Hematopoietic multipotent progenitor cell treated with erythropoietin and hydrocortisone succinate and interleukin-3 and kit ligand, for 8 days (in vitro differentiated cells): ENCODE results near the gene PARD3B.

Experiments
- DNase-seq: peaks from one replicate; pipeline ENCODE4 v3.0.0-alpha.2; 2015

The PARD3B gene

GRCh38 chr2:205375461-205376448, 830.5 kb downstream of the PARD3B start:
- DNase-seq, result no peak

- DNase-seq, result no peak
These were observed 832.0 kb downstream of the PARD3B start for GRCh38 chr2:205377324-205377723.

- no peak for DNase-seq
These were observed 838.3 kb downstream of the PARD3B start for GRCh38 chr2:205383601-205384000.

GRCh38 chr2:205386109-205386508, 840.8 kb downstream of the PARD3B start:
- DNase-seq, result no peak

- no peak for DNase-seq
These were observed 842.2 kb downstream of the PARD3B start for GRCh38 chr2:205387350-205388055.

- DNase-seq, result no peak
These were observed 845.6 kb downstream of the PARD3B start for GRCh38 chr2:205390866-205391265.

- DNase-seq, result no peak
These were observed 856.2 kb downstream of the PARD3B start for GRCh38 chr2:205401511-205401910.

- no peak for DNase-seq
These were observed 856.7 kb downstream of the PARD3B start for GRCh38 chr2:205402011-205402410.

- DNase-seq, result no peak
These were observed 858.1 kb downstream of the PARD3B start for GRCh38 chr2:205403244-205403825.

- DNase-seq, result no peak
These were observed 859.9 kb downstream of the PARD3B start for GRCh38 chr2:205405194-205405593.

- DNase-seq, result no peak
These were observed 860.5 kb downstream of the PARD3B start for GRCh38 chr2:205405752-205406151.

GRCh38 chr2:205407984-205408383, 862.7 kb downstream of the PARD3B start:
- DNase-seq, result no peak

- DNase-seq, result no peak
These were observed 863.4 kb downstream of the PARD3B start for GRCh38 chr2:205408696-205409095.

- no peak for DNase-seq
These were observed 864.1 kb downstream of the PARD3B start for GRCh38 chr2:205409411-205409810.

- no peak for DNase-seq
These were observed 866.3 kb downstream of the PARD3B start for GRCh38 chr2:205411558-205411957.

GRCh38 chr2:205424326-205424725, 879.1 kb downstream of the PARD3B start:
- DNase-seq, result no peak

GRCh38 chr2:205425102-205425501, 879.8 kb downstream of the PARD3B start:
- no peak for DNase-seq

GRCh38 chr2:205427112-205427511, 881.8 kb downstream of the PARD3B start:
- no peak for DNase-seq

GRCh38 chr2:205428811-205429210, 883.5 kb downstream of the PARD3B start:
- no peak for DNase-seq

- no peak for DNase-seq
These were observed 890.7 kb downstream of the PARD3B start for GRCh38 chr2:205435970-205436369.

GRCh38 chr2:205438241-205438640, 893.0 kb downstream of the PARD3B start:
- no peak for DNase-seq

- DNase-seq, result no peak
These were observed 894.3 kb downstream of the PARD3B start for GRCh38 chr2:205439621-205440020.

- no peak for DNase-seq
These were observed 896.2 kb downstream of the PARD3B start for GRCh38 chr2:205441524-205441923.

- no peak for DNase-seq
These were observed 902.9 kb downstream of the PARD3B start for GRCh38 chr2:205448189-205448588.
